BLaER1 treated with 17β-estradiol and CSF1 and Interleukin-3, amounts not matched to agents 10 nM and 100 nM (cell line): Measurements from ENCODE around the gene LILRB5.
"Not testable (repeated sequence)": the region's sequence is repeated elsewhere in the genome, so short reads cannot be mapped to it uniquely, and the experiment has no call there.

Experiments used
- H3K27ac ChIP-seq, 11 experiments: shearing (Covaris generic); formaldehyde crosslinking; 2 replicates each; pipeline ENCODE4 v1.8.1; 2022
- H3K27me3 ChIP-seq, 11 experiments: shearing (Covaris generic); formaldehyde crosslinking; 2 replicates each; pipeline ENCODE4 v1.8.1; 2022
- H3K36me3 ChIP-seq, 11 experiments: shearing (Covaris generic); formaldehyde crosslinking; 2 replicates each; pipeline ENCODE4 v1.8.1; 2022
- H3K4me1 ChIP-seq, 10 experiments: shearing (Covaris generic); formaldehyde crosslinking; 2 replicates each; pipeline ENCODE4 v1.8.1; 2022
- H3K4me2 ChIP-seq, 11 experiments: shearing (Covaris generic); formaldehyde crosslinking; 2 replicates each; pipeline ENCODE4 v1.8.1; 2022
- H3K4me3 ChIP-seq, 10 experiments: shearing (Covaris generic); formaldehyde crosslinking; 2 replicates each; pipeline ENCODE4 v1.8.1; 2022
- H3K9ac ChIP-seq, 11 experiments: shearing (Covaris generic); formaldehyde crosslinking; 2 replicates each; pipeline ENCODE4 v1.8.1; 2022
- H3K9me3 ChIP-seq, 11 experiments: shearing (Covaris generic); formaldehyde crosslinking; replicated peaks in 1 of 11; 2 replicates each; pipeline ENCODE4 v1.8.1; 2022
- H4K20me1 ChIP-seq, 11 experiments: shearing (Covaris generic); formaldehyde crosslinking; 2 replicates each; pipeline ENCODE4 v1.8.1; 2022
- Cebpa-rat ChIP-seq, 11 experiments: shearing (Covaris generic); IDR thresholded peaks; 2 replicates each; pipeline ENCODE4 v1.8.1; 2022

Gene LILRB5

DNA sequence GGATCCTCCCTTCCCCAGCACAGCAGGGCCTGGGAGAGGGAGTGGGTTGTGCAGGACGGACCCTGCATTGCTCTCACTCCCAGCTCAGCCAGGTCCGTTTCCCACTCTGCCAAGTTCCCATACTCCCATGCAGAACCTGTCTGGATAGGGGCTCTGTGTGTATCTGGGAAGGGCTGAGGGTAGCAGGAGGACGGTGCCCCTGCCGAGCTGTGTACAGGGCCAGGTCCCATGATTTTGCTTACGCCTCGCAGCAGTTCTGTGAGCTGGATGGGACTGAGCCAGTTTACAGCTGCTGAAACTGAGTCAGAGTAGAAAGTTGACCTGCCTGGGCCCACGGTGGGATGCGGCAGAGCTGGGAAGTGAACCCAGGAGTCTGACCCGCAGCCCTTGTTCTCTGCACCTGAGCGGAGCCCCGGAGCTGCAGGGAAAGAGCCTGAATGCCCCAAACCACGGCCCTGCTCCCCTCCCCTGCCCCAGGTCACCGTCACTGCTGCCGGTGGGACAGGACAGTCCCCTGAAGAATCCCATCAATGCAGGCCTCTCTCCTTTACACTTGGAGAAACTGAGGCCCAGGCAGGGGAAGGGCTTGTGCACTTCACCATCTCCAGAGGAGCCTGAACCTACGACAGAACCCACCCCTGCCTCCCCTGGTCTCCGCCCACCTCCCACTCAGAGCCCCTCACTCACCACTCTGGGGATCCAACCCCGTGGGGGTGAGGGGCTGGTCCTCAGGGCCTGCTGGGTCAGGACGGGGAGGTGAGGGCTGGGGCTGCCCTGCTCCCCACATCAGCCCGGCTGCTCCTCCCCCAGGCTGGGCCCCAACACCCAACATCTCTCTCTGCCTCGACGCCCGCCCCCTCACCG is 3.5 kb downstream of the LILRB5 start:
- no peaks in the 10 kb centered on the region for H3K9me3 ChIP-seq
- peak overlapping the region; percentile 46 to 95 (median 76) for H3K4me2 ChIP-seq
- H3K4me1 ChIP-seq = peaks cover 36 to 84% (median 65%) of the 10 kb centered on the region in 10 experiments
- H3K4me3 ChIP-seq = peak overlapping the region in 2 of 10 experiments; percentile 30 to 34; a peak in 3 of 20 replicates
- no peaks in the 10 kb centered on the region for H4K20me1 ChIP-seq
- peak overlapping the region in 1 of 11 experiments; percentile 2; a peak in 1 of 22 replicates for H3K27ac ChIP-seq
- peaks cover 0 to 17% (median 0%) of the 10 kb centered on the region in 11 experiments; a peak in 3 of 22 replicates for H3K36me3 ChIP-seq
- H3K27me3 ChIP-seq = peaks cover 0 to 5% (median 0%) of the 10 kb centered on the region in 11 experiments; a peak in 1 of 22 replicates
- H3K9ac ChIP-seq = peak overlapping the region in 5 of 11 experiments; percentile 13 to 74 (median 37); a peak in 4 of 22 replicates
- no peak for TF ChIP-seq Cebpa-rat (IDR thresholded peaks at IDR 0.05)

DNA sequence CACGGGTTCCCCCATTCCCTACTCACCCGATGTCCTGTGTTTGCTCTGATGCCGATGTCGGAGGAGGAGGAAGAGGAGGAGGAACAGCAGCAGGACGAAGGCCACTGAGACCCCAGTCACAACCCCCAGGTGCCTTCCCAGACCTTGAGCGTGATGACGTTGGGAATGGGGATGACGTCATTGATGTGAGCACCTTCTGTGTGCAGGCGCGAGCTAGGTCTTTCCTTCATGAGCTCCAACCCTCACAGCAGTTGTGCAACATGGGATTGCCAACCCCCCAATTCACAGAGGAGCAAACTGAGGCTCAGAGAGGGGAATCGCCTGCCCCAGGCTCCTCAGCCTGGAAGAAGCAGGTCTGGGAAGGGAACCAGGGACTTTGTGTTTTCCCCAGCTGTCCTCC is 4.2 kb downstream of the LILRB5 start:
- peak overlapping the region in 3 of 11 experiments; percentile 74 to 95 (median 76); a peak in 6 of 22 replicates for H3K4me2 ChIP-seq
- H4K20me1 ChIP-seq = no peaks in the 10 kb centered on the region
- peaks cover 0 to 5% (median 0%) of the 10 kb centered on the region in 11 experiments; a peak in 1 of 22 replicates for H3K27me3 ChIP-seq
- peaks cover 43 to 82% (median 70%) of the 10 kb centered on the region in 10 experiments for H3K4me1 ChIP-seq
- peaks cover 0 to 17% (median 0%) of the 10 kb centered on the region in 11 experiments; a peak in 3 of 22 replicates for H3K36me3 ChIP-seq
- H3K4me3 ChIP-seq = no peak overlapping the region
- no peak for TF ChIP-seq Cebpa-rat (IDR thresholded peaks at IDR 0.05)
- H3K9ac ChIP-seq = no peak overlapping the region; a peak in 1 of 22 replicates
- H3K9me3 ChIP-seq = no peaks in the 10 kb centered on the region
- no peak overlapping the region for H3K27ac ChIP-seq

DNA sequence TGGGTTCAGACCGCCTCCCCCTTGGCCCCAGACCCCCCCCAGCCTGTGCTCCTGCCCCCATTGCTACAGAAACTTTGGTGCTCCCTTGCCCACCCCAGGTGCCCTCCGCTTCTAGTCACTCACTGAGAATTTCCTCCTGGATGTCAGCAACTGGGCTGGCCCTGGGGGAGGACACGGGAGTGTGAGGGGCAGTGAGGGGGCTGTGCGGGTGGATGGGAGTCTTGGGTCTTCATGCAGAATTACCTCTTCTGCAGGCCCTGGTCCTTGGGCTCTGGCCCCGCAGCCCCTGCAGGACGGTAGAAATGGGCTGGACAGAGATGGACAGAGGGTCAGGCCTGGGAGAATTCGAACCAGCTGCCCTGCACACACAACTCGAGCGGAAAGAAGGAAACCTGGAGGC is 4.8 kb downstream of the LILRB5 start:
- H3K36me3 ChIP-seq = peaks cover 0 to 17% (median 0%) of the 10 kb centered on the region in 11 experiments; a peak in 3 of 22 replicates
- no peaks in the 10 kb centered on the region for H3K9me3 ChIP-seq
- no peak overlapping the region for H3K27ac ChIP-seq
- H3K9ac ChIP-seq = no peak overlapping the region; a peak in 1 of 22 replicates
- H4K20me1 ChIP-seq = no peaks in the 10 kb centered on the region
- H3K4me1 ChIP-seq = peaks cover 45 to 82% (median 71%) of the 10 kb centered on the region in 10 experiments
- no peak overlapping the region for H3K4me3 ChIP-seq
- H3K27me3 ChIP-seq = peaks cover 0 to 5% (median 0%) of the 10 kb centered on the region in 11 experiments; a peak in 1 of 22 replicates
- H3K4me2 ChIP-seq = peak overlapping the region in 2 of 11 experiments; percentile 19 to 74; a peak in 1 of 22 replicates
- TF ChIP-seq Cebpa-rat (IDR thresholded peaks at IDR 0.05) = no peak

DNA sequence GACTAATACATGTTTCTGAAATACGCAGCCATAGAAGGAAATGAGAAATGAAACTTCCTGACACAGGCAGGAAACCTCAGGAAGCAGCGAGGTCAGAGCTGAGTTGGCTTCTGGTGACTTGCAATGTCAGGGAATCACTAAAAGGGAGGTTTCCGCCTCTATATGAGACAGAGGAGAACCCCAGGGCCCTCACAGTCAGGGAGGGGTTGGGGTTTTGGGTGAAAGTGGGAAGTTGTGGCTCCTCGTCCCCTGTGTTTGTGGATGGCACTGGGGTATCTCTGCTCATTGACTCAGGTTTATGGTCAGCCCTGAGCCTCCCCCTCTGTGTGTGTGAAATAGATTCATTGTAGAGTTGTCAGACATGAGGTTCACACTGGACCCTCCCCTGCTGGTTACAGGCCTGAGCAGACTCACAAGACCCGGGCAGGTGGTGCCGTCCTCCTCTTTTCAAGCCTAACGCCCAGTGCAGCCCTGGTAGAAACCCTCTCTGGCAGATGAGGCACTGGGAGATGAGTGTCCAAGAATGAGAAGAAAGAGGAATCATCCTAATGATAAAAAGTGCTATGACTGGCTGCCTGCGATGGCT is 9.0 kb downstream of the LILRB5 start:
- peak overlapping the region in 4 of 10 experiments; percentile 44 to 49 (median 46); a peak in 6 of 20 replicates for H3K4me3 ChIP-seq
- no peaks in the 10 kb centered on the region for H3K9me3 ChIP-seq
- TF ChIP-seq Cebpa-rat (IDR thresholded peaks at IDR 0.05) = peak in 2 of 11 experiments; percentile 34 to 48; a peak in 2 of 22 replicates
- H3K27me3 ChIP-seq = no peaks in the 10 kb centered on the region
- peaks cover 0 to 12% (median 0%) of the 10 kb centered on the region in 11 experiments; a peak in 3 of 22 replicates for H3K36me3 ChIP-seq
- H3K27ac ChIP-seq = peak overlapping the region; percentile 71 to 86 (median 84); a peak in 21 of 22 replicates
- peaks cover 41 to 76% (median 69%) of the 10 kb centered on the region in 10 experiments for H3K4me1 ChIP-seq
- H3K4me2 ChIP-seq = peak overlapping the region; percentile 89 to 99 (median 95)
- no peaks in the 10 kb centered on the region for H4K20me1 ChIP-seq
- H3K9ac ChIP-seq = peak overlapping the region; percentile 56 to 76 (median 73); a peak in 21 of 22 replicates

DNA sequence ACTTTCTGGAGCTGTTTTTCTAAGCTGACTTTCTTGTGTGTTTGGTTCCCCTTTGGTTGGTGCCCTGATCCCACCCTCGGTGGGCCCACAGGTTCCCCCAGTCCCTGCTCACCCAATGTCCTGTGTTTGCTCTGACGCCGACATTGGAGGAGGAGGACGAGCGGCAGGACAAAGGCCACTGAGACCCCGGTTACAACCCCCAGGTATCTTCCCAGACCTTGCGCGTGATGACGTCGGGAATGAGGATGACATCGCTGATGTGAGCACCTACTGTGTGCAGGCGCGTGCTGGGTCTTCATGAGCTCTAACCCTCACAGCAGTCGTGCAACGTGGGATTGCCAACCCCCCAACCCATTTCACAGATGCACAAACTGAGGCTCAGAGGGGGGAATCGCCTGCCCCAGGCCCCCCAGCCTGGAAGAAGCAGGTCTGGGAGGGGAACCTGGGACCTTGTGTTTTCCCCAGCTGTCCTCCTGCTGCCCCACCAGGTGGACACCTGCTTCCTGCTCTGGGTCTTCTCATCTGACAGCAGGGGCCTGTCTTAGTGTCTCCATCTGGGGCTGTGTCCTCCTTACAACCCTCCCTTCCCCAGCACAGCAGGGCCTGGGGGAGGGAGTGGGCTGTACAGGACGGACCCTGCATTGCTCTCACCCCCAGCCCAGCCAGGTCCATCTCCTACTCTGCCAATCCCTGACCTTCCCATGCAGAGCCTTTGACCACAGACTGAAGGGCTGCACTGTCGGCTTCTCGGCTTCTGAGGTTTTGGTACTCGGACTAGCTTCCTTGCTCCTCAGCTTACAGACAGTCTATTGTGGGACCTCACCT is 9.8 kb downstream of the LILRB5 start:
- no peaks in the 10 kb centered on the region for H3K9me3 ChIP-seq
- H3K36me3 ChIP-seq = peaks cover 0 to 5% (median 0%) of the 10 kb centered on the region in 11 experiments; a peak in 3 of 22 replicates
- TF ChIP-seq Cebpa-rat (IDR thresholded peaks at IDR 0.05) = no peak
- H3K9ac ChIP-seq = peak overlapping the region; percentile 51 to 76 (median 73); a peak in 21 of 22 replicates
- peak overlapping the region; percentile 71 to 86 (median 84); a peak in 21 of 22 replicates for H3K27ac ChIP-seq
- peak overlapping the region in 9 of 10 experiments; percentile 2 to 59 (median 46); a peak in 14 of 20 replicates for H3K4me3 ChIP-seq
- peak overlapping the region; percentile 89 to 99 (median 95) for H3K4me2 ChIP-seq
- peaks cover 49 to 79% (median 76%) of the 10 kb centered on the region in 10 experiments for H3K4me1 ChIP-seq
- no peaks in the 10 kb centered on the region for H4K20me1 ChIP-seq
- no peaks in the 10 kb centered on the region for H3K27me3 ChIP-seq

DNA sequence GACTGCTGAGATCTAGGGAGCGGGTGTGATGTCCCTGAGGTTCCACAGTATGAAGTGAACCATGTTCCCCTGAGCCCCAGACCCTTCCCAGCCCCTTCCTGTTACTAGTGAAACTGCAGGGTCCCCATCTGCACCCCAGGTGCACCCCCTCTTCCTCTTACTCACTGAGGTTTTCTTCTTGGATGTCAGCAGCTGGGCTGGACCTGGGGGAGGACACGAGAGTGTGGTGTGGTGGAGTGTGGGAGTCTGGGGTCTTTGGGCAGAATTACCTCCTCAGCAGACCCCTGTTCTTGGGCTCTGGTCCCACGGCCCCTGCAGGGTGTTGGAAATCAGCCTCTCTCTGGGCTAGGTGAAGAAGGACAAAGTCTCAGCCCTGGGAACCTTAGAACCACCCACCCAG is 11.1 kb downstream of the LILRB5 start:
- Histone ChIP-seq H3K27me3 (no peaks in the 10 kb centered on the region), H3K36me3 (no peaks in the 10 kb centered on the region), H3K4me2 (peak overlapping the region; percentile 67 to 98 (median 83)), H3K9me3 (no peaks in the 10 kb centered on the region), H3K27ac (peak overlapping the region in 10 of 11 experiments; percentile 20 to 58 (median 46); a peak in 12 of 22 replicates), H3K4me3 (no peak overlapping the region), H4K20me1 (no peaks in the 10 kb centered on the region), H3K9ac (peak overlapping the region in 8 of 11 experiments; percentile 21 to 45 (median 35); a peak in 5 of 22 replicates), H3K4me1 (peaks cover 51 to 91% (median 87%) of the 10 kb centered on the region in 10 experiments)
- TF ChIP-seq Cebpa-rat (IDR thresholded peaks at IDR 0.05) = no peak

DNA sequence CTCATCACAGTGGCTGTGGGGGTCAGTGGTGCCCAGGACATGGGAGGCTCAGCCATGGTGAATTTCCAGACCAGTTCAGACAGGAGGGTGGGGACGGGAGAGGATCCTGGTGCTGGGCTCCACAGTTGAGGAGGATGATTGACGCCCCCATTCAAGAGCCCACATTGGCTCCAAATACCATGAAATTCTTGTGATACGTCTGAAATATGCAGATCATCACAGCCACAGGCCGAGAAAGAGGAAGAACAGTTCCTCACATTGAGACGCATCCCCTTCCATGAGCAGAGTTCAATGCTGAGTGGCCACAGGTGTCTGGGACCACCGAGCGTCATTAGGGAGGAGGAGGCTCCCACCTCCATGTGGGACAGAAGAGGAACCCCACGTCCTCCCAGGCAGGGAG is 13.3 kb downstream of the LILRB5 start:
- 0 out of 22 replicates have a peak overlapping the region, but pooled peaks of 1 of the 11 experiments have one; percentile 6 for H3K27ac ChIP-seq
- H3K27me3 ChIP-seq, H3K9me3 ChIP-seq, H3K4me3 ChIP-seq, H4K20me1 ChIP-seq, H3K9ac ChIP-seq, H3K36me3 ChIP-seq: not testable (repeated sequence)
- H3K4me2 ChIP-seq = peak overlapping the region in 4 of 11 experiments; percentile 37 to 97 (median 72); a peak in 4 of 22 replicates
- H3K4me1 ChIP-seq = peaks cover 52 to 92% (median 77%) of the 10 kb centered on the region in 10 experiments

DNA sequence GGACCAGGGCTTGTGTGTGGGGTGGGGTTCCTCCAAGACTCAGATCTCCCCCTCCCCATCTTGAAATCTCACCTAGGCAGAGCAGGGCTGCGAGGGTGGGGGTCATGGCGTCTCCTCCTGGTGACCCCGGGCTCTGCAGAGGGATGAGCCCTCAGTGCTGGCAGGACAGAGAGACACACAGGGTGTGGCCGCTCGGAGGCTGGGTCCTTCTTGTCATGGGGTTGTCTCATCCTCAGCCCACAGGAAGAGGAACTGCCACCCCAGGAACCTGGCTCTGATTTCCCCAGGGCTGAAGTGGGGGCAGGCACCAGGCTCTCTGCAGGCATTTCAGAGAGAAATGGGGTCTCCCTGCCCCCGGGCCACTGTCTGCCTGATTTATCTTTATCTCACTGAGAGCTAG is 14.4 kb downstream of the LILRB5 start, which contains the start of gene LILRA6:
Gene LILRA6, minus strand, starts transcription at position 145 of the 400 bp plus-strand sequence.
- H3K27me3 ChIP-seq, H4K20me1 ChIP-seq, H3K9me3 ChIP-seq: not testable (repeated sequence)
- H3K27ac ChIP-seq = peak within 1 kb of the TSS; percentile 18 to 80 (median 57); a peak in 18 of 22 replicates
- peak within 1 kb of the TSS in 6 of 10 experiments; percentile 34 to 62 (median 55); a peak in 11 of 20 replicates for H3K4me3 ChIP-seq
- H3K36me3 ChIP-seq = peaks cover 0 to 21% (median 0%) of the 10 kb centered on the region in 11 experiments; a peak in 6 of 22 replicates
- H3K9ac ChIP-seq = peak within 1 kb of the TSS in 8 of 11 experiments; percentile 0 to 76 (median 58); a peak in 11 of 22 replicates
- peak within 1 kb of the TSS; percentile 66 to 97 (median 90) for H3K4me2 ChIP-seq
- peaks cover 40 to 94% (median 72%) of the 10 kb centered on the region in 10 experiments for H3K4me1 ChIP-seq

DNA sequence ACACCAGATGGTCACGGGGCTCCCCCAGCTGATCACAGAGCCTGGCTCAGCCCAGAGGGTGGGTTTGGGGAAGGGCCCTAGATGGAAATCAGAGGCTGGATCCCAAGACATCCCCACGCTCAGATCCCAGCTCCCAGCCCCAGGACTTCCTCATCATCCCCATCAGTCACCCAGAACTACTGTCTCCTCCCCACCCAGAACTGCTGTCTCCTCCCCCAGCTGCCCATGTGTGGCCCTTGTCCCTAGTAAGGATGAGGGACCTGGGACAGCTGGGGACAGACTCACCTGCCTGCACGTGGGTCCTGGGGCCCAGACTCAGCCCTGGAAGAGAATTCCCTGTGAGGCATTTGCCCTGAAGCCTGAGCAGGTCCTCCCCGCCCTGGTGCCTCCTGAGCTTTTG is 14.8 kb downstream of the LILRB5 start:
- H3K9me3 ChIP-seq, H4K20me1 ChIP-seq, H3K27me3 ChIP-seq: not testable (repeated sequence)
- Histone ChIP-seq H3K9ac (peak overlapping the region in 8 of 11 experiments; percentile 0 to 76 (median 58); a peak in 11 of 22 replicates), H3K4me3 (peak overlapping the region in 6 of 10 experiments; percentile 34 to 62 (median 55); a peak in 11 of 20 replicates), H3K4me2 (peak overlapping the region; percentile 66 to 97 (median 90)), H3K27ac (peak overlapping the region; percentile 18 to 80 (median 57); a peak in 18 of 22 replicates), H3K36me3 (peaks cover 0 to 25% (median 0%) of the 10 kb centered on the region in 11 experiments; a peak in 6 of 22 replicates), H3K4me1 (peaks cover 36 to 94% (median 72%) of the 10 kb centered on the region in 10 experiments)

DNA sequence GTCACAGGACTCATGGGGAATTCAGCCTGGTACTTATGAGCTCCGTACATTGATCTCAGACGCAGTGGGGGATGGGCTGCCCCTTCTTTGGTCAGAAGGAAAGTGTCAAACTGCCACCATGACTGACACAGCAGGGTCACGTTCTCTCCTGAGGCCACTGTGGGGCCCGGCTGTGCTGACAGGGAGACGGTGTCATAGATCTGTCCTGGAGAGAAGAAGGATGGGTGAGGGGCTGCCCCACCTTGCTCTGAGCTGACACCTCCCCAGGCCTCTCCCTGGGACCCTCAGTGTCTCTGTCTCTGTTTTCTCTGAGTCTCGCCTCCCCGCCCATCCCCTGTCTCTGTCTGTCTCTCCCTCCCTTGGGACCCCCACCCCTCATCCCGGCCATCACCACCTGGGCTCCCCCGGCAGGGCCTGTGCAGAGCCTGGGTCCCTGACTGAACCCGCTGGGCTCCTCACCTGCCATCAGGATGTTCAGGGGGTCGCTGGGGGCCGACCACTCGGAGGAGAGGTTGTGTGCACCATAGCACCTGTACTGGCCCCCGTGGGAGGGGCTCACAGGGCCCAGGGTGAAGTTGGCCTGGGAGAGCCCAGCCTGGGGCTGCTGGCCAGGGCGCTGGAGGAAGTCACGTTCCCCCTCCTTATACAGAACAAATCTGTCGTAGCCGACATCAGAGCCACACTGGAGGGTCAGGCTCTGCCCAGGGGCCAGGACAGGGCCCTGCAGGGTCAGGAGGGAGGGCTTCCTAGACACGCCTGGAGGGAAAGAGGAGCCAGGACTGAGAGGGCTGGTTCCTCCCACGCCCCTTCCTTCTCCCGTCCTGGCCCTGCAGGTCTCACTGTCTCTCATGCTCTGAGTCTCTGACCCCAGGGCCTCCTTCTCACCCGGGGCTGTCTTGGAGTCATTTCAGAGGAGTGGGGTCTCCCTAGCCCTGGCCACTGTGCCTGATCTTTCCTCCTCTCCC is 16.4 kb downstream of the LILRB5 start:
- peak overlapping the region in 3 of 11 experiments; percentile 33 to 76 (median 75); a peak in 5 of 22 replicates for H3K9ac ChIP-seq
- H3K4me1 ChIP-seq = peaks cover 21 to 85% (median 57%) of the 10 kb centered on the region in 10 experiments
- peak overlapping the region in 1 of 11 experiments; percentile 77; a peak in 4 of 22 replicates for H3K27ac ChIP-seq
- H3K9me3 ChIP-seq, H4K20me1 ChIP-seq, H3K27me3 ChIP-seq: not testable (repeated sequence)
- H3K4me3 ChIP-seq = peak overlapping the region in 3 of 10 experiments; percentile 41 to 62 (median 60); a peak in 6 of 20 replicates
- H3K4me2 ChIP-seq = peak overlapping the region in 5 of 11 experiments; percentile 11 to 97 (median 96); a peak in 7 of 22 replicates
- peaks cover 0 to 41% (median 0%) of the 10 kb centered on the region in 11 experiments; a peak in 6 of 22 replicates for H3K36me3 ChIP-seq
